MCF 10A (cell line): ENCODE measurements around the gene RPS21. TPM values are rescaled to one million over a fixed set of nuclear protein-coding genes. Genes with fewer than 3 reads are reported as not detected.

Experiments
- BruUV-seq: library from RNA; stranded (reverse); fragments of 400-500 nt; replicated peaks from 2 replicates; lab custom pipeline; 2021; lab: Mats Ljungman, UMichigan
- CTCF ChIA-PET: fragments of 300-600 bp; sonication (Branson Sonifier 250); formaldehyde crosslinking; extraction: SDS; loops from one replicate; lab custom pipeline; 2021; ENCODE audit warnings: antibody characterized with exemption, inconsistent platforms; lab: Yijun Ruan, JAX
- POLR2A ChIA-PET: fragments of 300-600, 350-650 bp; sonication (Branson Sonifier 250); formaldehyde crosslinking; extraction: SDS; loops from one replicate; lab custom pipeline; 2020; ENCODE audit warnings: antibody characterized with exemption, inconsistent platforms; lab: Yijun Ruan, JAX
- DNase-seq: peaks from one replicate; pipeline ENCODE4 v3.0.0-alpha.2; 2018; ENCODE audit not compliant: unreplicated experiment
- H3K27ac Mint-ChIP-seq: one replicate; pipeline ENCODE4 v1.8.0; 2022; ENCODE audit warnings: mild to moderate bottlenecking, low read depth, mixed read lengths; ENCODE audit not compliant: unreplicated experiment
- H3K27me3 Mint-ChIP-seq: one replicate; pipeline ENCODE4 v1.8.0; 2022; ENCODE audit warnings: mixed read lengths; ENCODE audit not compliant: insufficient read depth, unreplicated experiment
- H3K36me3 Mint-ChIP-seq: one replicate; pipeline ENCODE4 v1.8.0; 2022; ENCODE audit warnings: mild to moderate bottlenecking, moderate library complexity, mixed read lengths; ENCODE audit not compliant: insufficient read depth, unreplicated experiment
- H3K4me1 Mint-ChIP-seq: one replicate; pipeline ENCODE4 v1.8.0; 2022; ENCODE audit warnings: mixed read lengths; ENCODE audit not compliant: insufficient read depth, unreplicated experiment
- H3K4me3 Mint-ChIP-seq: one replicate; pipeline ENCODE4 v1.8.0; 2022; ENCODE audit warnings: mild to moderate bottlenecking, moderate library complexity, mixed read lengths; ENCODE audit not compliant: unreplicated experiment
- H3K9me3 Mint-ChIP-seq: one replicate; pipeline ENCODE4 v1.8.0; 2022; ENCODE audit warnings: mixed read lengths; ENCODE audit not compliant: unreplicated experiment
- intact Hi-C: fragments of 100-400 bp; cut with micrococcal nuclease; formaldehyde crosslinking; loops from 2 replicates; pipeline ENCODE4 v1.14.1; 2022
- total RNA-seq: library from RNA; stranded (reverse); gene quantifications from 2 replicates; pipeline ENCODE4 v1.2.3, GENCODE V29; 2022
- TF ChIP-seq, protein P1 (sequence below): fragments of 200-600 bp; IDR thresholded peaks from one replicate; pipeline ENCODE4 v1.8.0; 2022; ENCODE audit warnings: antibody characterized with exemption, mild to moderate bottlenecking; ENCODE audit not compliant: unreplicated experiment

RPS21 gene
- total RNA-seq, 1 experiment from 2014 or later = 2,055 TPM

DNA sequence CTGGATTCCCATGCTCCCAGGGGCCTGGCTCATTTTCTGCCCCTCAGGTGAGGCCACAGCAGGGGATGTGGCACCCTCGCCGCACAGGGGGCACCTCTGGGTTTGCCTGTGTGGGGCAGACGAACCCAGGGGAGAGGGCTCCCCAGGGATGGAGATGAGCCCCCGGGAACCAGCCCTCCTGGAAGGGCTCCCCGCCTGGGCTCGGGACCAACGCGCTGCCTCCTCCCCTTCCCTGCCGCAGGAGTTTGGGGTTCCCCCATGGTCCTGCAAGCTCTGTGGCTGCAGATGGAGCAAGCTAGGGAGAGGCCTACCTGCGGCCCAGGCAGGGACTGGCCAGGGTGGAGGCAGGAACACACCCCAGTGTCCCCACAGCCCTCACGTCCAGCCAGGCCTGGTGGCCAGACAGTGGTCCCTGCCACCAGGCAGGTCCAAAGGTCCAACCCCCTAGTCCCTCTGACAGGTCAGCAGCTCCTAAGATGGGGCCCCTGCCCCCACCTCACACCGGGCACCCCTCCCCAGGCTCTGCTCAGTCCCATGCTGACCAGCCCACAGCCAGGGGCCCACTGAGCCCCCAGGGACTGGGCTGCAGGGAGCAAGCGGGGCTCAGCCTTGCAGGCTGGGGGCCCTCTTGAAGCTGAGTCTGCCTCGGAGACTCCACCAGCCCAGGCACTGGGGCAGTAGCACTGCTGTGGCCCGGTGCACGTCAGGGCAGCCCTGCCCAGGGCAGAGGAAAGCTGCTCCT is 33.4 kb upstream of the RPS21 start:
- Mint-ChIP-seq H3K36me3 (peaks cover 63% of the 10 kb centered on the region), H3K9me3 (peaks cover 5% of the 10 kb centered on the region), H3K4me3 (peak overlapping the region; percentile 47), H3K27ac (peak overlapping the region; percentile 85), H3K4me1 (peaks cover 22% of the 10 kb centered on the region), H3K27me3 (no peaks in the 10 kb centered on the region)
- DNase-seq = no peak
- intact Hi-C loops = no loop called here
- POLR2A ChIA-PET = interaction anchor here (0.8 to 7.4 kb wide), 4 partner anchors 13 to 22 kb away, joined by 3 to 347 read pairs (median 4); partner anchors contain the start of gene LAMA5
- TF ChIP-seq, protein P1, sequence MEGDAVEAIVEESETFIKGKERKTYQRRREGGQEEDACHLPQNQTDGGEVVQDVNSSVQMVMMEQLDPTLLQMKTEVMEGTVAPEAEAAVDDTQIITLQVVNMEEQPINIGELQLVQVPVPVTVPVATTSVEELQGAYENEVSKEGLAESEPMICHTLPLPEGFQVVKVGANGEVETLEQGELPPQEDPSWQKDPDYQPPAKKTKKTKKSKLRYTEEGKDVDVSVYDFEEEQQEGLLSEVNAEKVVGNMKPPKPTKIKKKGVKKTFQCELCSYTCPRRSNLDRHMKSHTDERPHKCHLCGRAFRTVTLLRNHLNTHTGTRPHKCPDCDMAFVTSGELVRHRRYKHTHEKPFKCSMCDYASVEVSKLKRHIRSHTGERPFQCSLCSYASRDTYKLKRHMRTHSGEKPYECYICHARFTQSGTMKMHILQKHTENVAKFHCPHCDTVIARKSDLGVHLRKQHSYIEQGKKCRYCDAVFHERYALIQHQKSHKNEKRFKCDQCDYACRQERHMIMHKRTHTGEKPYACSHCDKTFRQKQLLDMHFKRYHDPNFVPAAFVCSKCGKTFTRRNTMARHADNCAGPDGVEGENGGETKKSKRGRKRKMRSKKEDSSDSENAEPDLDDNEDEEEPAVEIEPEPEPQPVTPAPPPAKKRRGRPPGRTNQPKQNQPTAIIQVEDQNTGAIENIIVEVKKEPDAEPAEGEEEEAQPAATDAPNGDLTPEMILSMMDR = no peak
- CTCF ChIA-PET = interaction anchor here (0.6 to 4.9 kb wide), 4 partner anchors 10 to 30 kb away, joined by 3 to 63 read pairs (median 4); no protein-coding TSS in a partner anchor
- no TSS peak for BruUV-seq

DNA sequence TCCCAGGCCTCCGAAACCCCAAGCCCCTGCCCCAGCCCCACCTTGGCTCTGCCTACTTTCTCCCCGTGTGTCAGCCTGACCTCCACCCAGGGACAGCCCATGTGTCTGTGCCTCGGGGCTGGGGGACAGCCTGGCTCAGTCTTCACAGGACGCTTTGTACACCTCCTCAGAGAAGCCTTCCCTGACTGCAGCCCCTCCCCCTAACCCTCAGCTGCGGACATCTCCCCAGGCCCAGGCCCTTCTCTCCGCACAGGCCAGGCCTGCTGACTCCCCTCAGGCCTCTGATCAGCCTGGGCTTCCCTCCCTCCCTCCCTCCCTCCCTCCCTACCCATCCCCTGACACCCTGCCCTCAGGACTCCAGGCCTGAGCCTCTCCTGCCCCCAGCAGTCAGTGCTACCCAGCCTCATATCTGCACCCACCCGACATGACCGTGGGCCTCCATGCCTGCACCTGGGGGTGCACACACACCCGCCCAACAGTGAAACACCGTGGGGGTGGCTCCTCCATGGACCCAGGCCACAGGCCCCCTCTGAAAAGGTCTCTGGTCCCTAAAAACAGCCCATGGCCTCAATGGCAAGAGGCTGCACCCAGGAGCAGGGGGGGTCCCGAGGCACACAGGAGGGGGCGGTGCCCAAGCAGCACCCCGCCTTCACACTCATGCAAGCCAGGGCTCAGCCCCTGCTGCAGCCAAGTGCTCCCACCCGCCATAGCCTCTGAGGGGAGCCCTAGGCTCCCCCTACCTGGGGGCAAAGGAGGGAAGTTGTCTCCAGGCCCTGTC is 32.7 kb upstream of the RPS21 start:
- ChIA-PET CTCF (interaction anchor here (0.6 to 4.9 kb wide), 5 partner anchors 9 to 30 kb away, joined by 3 to 63 read pairs (median 5); partner anchors contain the start of gene LAMA5), POLR2A (interaction anchor here (0.8 to 7.4 kb wide), 7 partner anchors 13 to 32 kb away, joined by 3 to 347 read pairs (median 9); partner anchors contain the start of genes LAMA5 and RPS21)
- BruUV-seq = no TSS peak
- no peak overlapping the region for H3K4me3 Mint-ChIP-seq
- intact Hi-C loops = no loop called here
- peaks cover 55% of the 10 kb centered on the region for H3K36me3 Mint-ChIP-seq
- no peak overlapping the region for H3K27ac Mint-ChIP-seq
- no peak for DNase-seq
- H3K27me3 Mint-ChIP-seq = no peaks in the 10 kb centered on the region
- H3K4me1 Mint-ChIP-seq = peaks cover 28% of the 10 kb centered on the region
- no peaks in the 10 kb centered on the region for H3K9me3 Mint-ChIP-seq
- TF ChIP-seq, protein P1 = no peak

DNA sequence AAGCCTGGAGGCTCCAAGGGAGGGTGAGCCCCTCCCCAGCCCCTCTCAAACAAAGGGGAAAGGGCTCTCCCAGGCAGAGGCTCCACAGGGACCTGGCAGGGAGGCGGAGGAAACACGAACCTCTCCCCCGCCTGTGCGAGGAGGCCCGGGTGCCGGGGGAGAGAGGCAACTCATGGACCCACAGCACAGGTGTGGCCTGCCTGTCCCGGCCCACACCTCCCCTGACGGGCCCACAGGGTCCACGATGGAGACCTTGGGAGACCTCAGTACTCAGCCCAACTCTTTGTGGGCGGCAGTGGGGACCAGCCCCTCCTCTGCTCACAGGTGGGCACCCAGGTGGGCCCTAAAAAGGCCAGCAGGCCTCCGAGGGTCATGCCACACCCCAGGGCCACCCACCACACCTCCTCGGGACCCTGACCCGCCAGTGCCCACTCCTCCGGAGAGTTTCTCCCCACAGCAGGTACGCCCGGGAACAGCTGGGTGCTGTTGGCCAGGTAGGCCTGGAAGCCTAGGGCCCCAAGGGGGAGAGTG is 32.0 kb upstream of the RPS21 start:
- H3K4me1 Mint-ChIP-seq = peaks cover 27% of the 10 kb centered on the region
- intact Hi-C loops = no loop called here
- no TSS peak for BruUV-seq
- DNase-seq = no peak
- no peak overlapping the region for H3K27ac Mint-ChIP-seq
- POLR2A ChIA-PET = interaction anchor here (0.8 to 5.4 kb wide), 5 partner anchors 13 to 35 kb away, joined by 3 to 106 read pairs (median 9); partner anchors contain the start of genes LAMA5 and RPS21
- TF ChIP-seq, protein P1 = no peak
- H3K27me3 Mint-ChIP-seq = no peaks in the 10 kb centered on the region
- no peak overlapping the region for H3K4me3 Mint-ChIP-seq
- peaks cover 49% of the 10 kb centered on the region for H3K36me3 Mint-ChIP-seq
- CTCF ChIA-PET = interaction anchor here (1.3 to 3.7 kb wide), 3 partner anchors 13 to 28 kb away, joined by 5 to 52 read pairs (median 12); partner anchors contain the start of gene LAMA5
- no peaks in the 10 kb centered on the region for H3K9me3 Mint-ChIP-seq
